OCI-LY7 (cell line): ENCODE data around the gene GALNTL6. TPM values are rescaled to one million over a fixed set of nuclear protein-coding genes. Genes with fewer than 3 reads are reported as not detected.

Source experiments
- BruUV-seq: library from RNA; stranded (reverse); fragments of 400-500 nt; replicated peaks from 2 replicates; lab custom pipeline; 2021; lab: Mats Ljungman, UMichigan
- CTCF ChIA-PET: fragments of 300-600 bp; sonication (Branson Sonifier 250); formaldehyde crosslinking; loops from one replicate; lab custom pipeline; 2022; ENCODE audit warnings: antibody characterized with exemption; ENCODE audit not compliant: unreplicated experiment; lab: Charles Lee
- POLR2A ChIA-PET: fragments of 300-600 bp; sonication (Branson Sonifier 250); formaldehyde crosslinking; loops from one replicate; lab custom pipeline; 2022; ENCODE audit warnings: antibody characterized with exemption; lab: Charles Lee
- DNase-seq: peaks from one replicate; pipeline ENCODE4 v3.0.0-alpha.2; 2015; ENCODE audit warnings: low spot score
- H2AFZ ChIP-seq: fragments of 200-600 bp; sonication (generic), shearing (Covaris generic); 2 replicates; pipeline ENCODE4 v1.6.1; 2014; ENCODE audit warnings: mild to moderate bottlenecking, antibody characterized with exemption, low read length, moderate library complexity
- H3K27ac ChIP-seq: fragments of 200-600 bp; sonication (generic); 2 replicates; pipeline ENCODE4 v1.5.1; 2014; ENCODE audit warnings: mixed run types, low read depth, mild to moderate bottlenecking, moderate library complexity, low read length, inconsistent platforms; ENCODE audit not compliant: poor library complexity, severe bottlenecking
- H3K36me3 ChIP-seq: fragments of 200-600 bp; sonication (generic); 2 replicates; pipeline ENCODE4 v1.6.1; 2014; ENCODE audit warnings: mild to moderate bottlenecking, antibody characterized with exemption, low read length, moderate library complexity, mixed read lengths; ENCODE audit not compliant: insufficient read depth
- H3K4me1 ChIP-seq: fragments of 200-600 bp; sonication (generic); 2 replicates; pipeline ENCODE4 v1.5.1; 2014; ENCODE audit warnings: mild to moderate bottlenecking, low read length; ENCODE audit not compliant: insufficient read depth, poor library complexity, severe bottlenecking
- H3K4me2 ChIP-seq: fragments of 200-600 bp; sonication (generic); 2 replicates; pipeline ENCODE4 v1.6.1; 2014; ENCODE audit warnings: mild to moderate bottlenecking, low read length
- H3K4me3 ChIP-seq: fragments of 200-600 bp; sonication (generic); 2 replicates; pipeline ENCODE4 v1.5.1; 2014; ENCODE audit warnings: mild to moderate bottlenecking, low read depth, low read length; ENCODE audit not compliant: poor library complexity, severe bottlenecking
- H3K79me2 ChIP-seq: fragments of 200-600 bp; sonication (generic); 2 replicates; pipeline ENCODE4 v1.6.1; 2016; ENCODE audit warnings: low read depth, mild to moderate bottlenecking, low read length, moderate library complexity, mixed read lengths; ENCODE audit not compliant: insufficient read depth
- H3K9me2 ChIP-seq: fragments of 200-600 bp; sonication (generic); 2 replicates; pipeline ENCODE4 v1.6.1; 2016; ENCODE audit warnings: mild to moderate bottlenecking, low read length, mixed read lengths; ENCODE audit not compliant: insufficient read depth
- H3K9me3 ChIP-seq: fragments of 200-600 bp; sonication (generic); 2 replicates; pipeline ENCODE4 v1.6.1; 2014; ENCODE audit warnings: mild to moderate bottlenecking, mixed run types, low read length, mixed read lengths
- H4K20me1 ChIP-seq: fragments of 200-600 bp; sonication (generic); 2 replicates; pipeline ENCODE4 v1.6.1; 2014; ENCODE audit warnings: mild to moderate bottlenecking, antibody characterized with exemption, low read length, moderate library complexity, mixed read lengths; ENCODE audit not compliant: insufficient read depth
- EZH2phosphoT487 ChIP-seq: fragments of 200-600 bp; sonication (generic); IDR thresholded peaks from 2 replicates; pipeline ENCODE4 v1.6.1; 2018; ENCODE audit warnings: low read depth, borderline replicate concordance, mild to moderate bottlenecking, mixed run types, antibody characterized with exemption, low read length, moderate library complexity, mixed read lengths
- intact Hi-C: fragments of 100-400 bp; cut with micrococcal nuclease; formaldehyde crosslinking; loops from one replicate; pipeline ENCODE4 v1.10.0; 2022; ENCODE audit not compliant: unreplicated experiment
- total RNA-seq, 2 experiments: library from RNA; depleted of rRNA in 1 of 2; stranded (reverse); fragments of >200 nt in 1 of 2; shearing (Covaris generic) in 1 of 2; gene quantifications; 2 replicates each; pipeline ENCODE4 v1.2.3, GENCODE V29; 2014 to 2022
- TF ChIP-seq, protein P1 (sequence below): fragments of 200-600 bp; sonication (generic); conservative IDR thresholded peaks from 2 replicates; pipeline ENCODE4 v1.5.1; 2014; ENCODE audit warnings: mild to moderate bottlenecking, antibody characterized with exemption, low read length, moderate library complexity, mixed read lengths

Gene GALNTL6
- total RNA-seq, 2 experiments from 2014 or later = not detected

DNA sequence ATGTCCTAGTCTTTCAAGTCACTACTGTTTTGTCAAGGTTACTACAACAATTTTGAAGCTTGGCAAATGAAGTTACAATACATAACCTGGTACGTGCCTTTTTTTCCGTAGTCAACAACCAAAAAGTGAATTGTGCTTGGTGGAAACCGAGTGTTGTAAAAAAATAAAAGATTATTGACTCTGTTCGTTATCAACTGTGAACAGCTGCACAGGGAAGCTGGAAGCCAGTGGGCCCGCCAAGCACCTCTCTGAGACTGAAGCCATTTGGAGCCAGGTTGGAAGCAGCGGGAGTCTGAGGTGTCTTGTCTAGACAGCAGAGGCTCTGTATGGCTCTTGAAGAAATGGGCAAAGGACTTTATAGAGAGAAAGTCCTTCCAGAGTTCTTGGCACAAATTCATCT is 119.0 kb downstream of the GALNTL6 start:
- no peak for DNase-seq
- H2AFZ ChIP-seq = no peak overlapping the region
- TF ChIP-seq EZH2phosphoT487 = no peak
- POLR2A ChIA-PET = interaction anchor here (0.6 kb wide), 1 partner anchor 21 kb away, joined by 3 read pairs; no protein-coding TSS in a partner anchor
- no peaks in the 10 kb centered on the region for H3K36me3 ChIP-seq
- intact Hi-C loops = no loop called here
- no peak overlapping the region for H3K4me2 ChIP-seq
- H3K9me3 ChIP-seq = no peaks in the 10 kb centered on the region
- H3K79me2 ChIP-seq = no peaks in the 10 kb centered on the region
- H4K20me1 ChIP-seq = no peaks in the 10 kb centered on the region
- CTCF ChIA-PET = no interaction called here
- no peaks in the 10 kb centered on the region for H3K4me1 ChIP-seq
- H3K27ac ChIP-seq = no peak overlapping the region
- no TSS peak for BruUV-seq
- no peak overlapping the region for H3K4me3 ChIP-seq
- H3K9me2 ChIP-seq = no peaks in the 10 kb centered on the region

GRCh38 chr4:171940656-171941055 is 127.5 kb downstream of the GALNTL6 start:
- intact Hi-C loops = no loop called here

GRCh38 chr4:171947400-171947799 is 134.2 kb downstream of the GALNTL6 start:
- H3K4me1 ChIP-seq = no peaks in the 10 kb centered on the region
- POLR2A ChIA-PET = no interaction called here
- intact Hi-C loops = loop anchor here (1.0 kb wide), 1 partner anchor 8 kb away; no protein-coding TSS in a partner anchor
- H3K36me3 ChIP-seq = no peaks in the 10 kb centered on the region
- TF ChIP-seq EZH2phosphoT487 = no peak
- TF ChIP-seq, protein P1, sequence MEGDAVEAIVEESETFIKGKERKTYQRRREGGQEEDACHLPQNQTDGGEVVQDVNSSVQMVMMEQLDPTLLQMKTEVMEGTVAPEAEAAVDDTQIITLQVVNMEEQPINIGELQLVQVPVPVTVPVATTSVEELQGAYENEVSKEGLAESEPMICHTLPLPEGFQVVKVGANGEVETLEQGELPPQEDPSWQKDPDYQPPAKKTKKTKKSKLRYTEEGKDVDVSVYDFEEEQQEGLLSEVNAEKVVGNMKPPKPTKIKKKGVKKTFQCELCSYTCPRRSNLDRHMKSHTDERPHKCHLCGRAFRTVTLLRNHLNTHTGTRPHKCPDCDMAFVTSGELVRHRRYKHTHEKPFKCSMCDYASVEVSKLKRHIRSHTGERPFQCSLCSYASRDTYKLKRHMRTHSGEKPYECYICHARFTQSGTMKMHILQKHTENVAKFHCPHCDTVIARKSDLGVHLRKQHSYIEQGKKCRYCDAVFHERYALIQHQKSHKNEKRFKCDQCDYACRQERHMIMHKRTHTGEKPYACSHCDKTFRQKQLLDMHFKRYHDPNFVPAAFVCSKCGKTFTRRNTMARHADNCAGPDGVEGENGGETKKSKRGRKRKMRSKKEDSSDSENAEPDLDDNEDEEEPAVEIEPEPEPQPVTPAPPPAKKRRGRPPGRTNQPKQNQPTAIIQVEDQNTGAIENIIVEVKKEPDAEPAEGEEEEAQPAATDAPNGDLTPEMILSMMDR = no peak
- no peak overlapping the region for H3K4me3 ChIP-seq
- H2AFZ ChIP-seq = no peak overlapping the region
- H3K9me3 ChIP-seq = no peaks in the 10 kb centered on the region
- DNase-seq = no peak
- no peaks in the 10 kb centered on the region for H4K20me1 ChIP-seq
- H3K9me2 ChIP-seq = no peaks in the 10 kb centered on the region
- no peak overlapping the region for H3K4me2 ChIP-seq
- CTCF ChIA-PET = no interaction called here
- no peak overlapping the region for H3K27ac ChIP-seq
- BruUV-seq = no TSS peak
- no peaks in the 10 kb centered on the region for H3K79me2 ChIP-seq

More at GRCh38 chr4:171940656-171941055, 127.5 kb downstream of the GALNTL6 start:
- H4K20me1 ChIP-seq = no peaks in the 10 kb centered on the region
- no peaks in the 10 kb centered on the region for H3K36me3 ChIP-seq
- H2AFZ ChIP-seq = no peak overlapping the region
- no peak overlapping the region for H3K4me2 ChIP-seq
- POLR2A ChIA-PET = no interaction called here
- H3K27ac ChIP-seq = no peak overlapping the region
- no peaks in the 10 kb centered on the region for H3K9me3 ChIP-seq
- TF ChIP-seq, protein P1 = no peak
- TF ChIP-seq EZH2phosphoT487 = no peak
- H3K4me3 ChIP-seq = no peak overlapping the region
- H3K9me2 ChIP-seq = no peaks in the 10 kb centered on the region
- BruUV-seq = no TSS peak
- CTCF ChIA-PET = no interaction called here
- H3K4me1 ChIP-seq = no peaks in the 10 kb centered on the region
- no peak for DNase-seq
- H3K79me2 ChIP-seq = no peaks in the 10 kb centered on the region
